Omental fat pad (tissue), 4 donors: ENCODE measurements around the gene NUTM2F. TPM values are rescaled to one million over a fixed set of nuclear protein-coding genes. Genes with fewer than 3 reads are reported as not detected.
"Not testable (repeated sequence)": the region's sequence is repeated elsewhere in the genome, so short reads cannot be mapped to it uniquely, and the experiment has no call there.

ENCODE experiments used
- ATAC-seq: fragments of 150-250 bp; one replicate; pipeline ENCODE4 v1.9.1; 2016; ENCODE audit warnings: mild to moderate bottlenecking, moderate library complexity; ENCODE audit not compliant: low FRiP score
- DNase-seq: peaks from one replicate; pipeline ENCODE4 v3.0.0-alpha.2; 2019; ENCODE audit warnings: low spot score
- CTCF ChIP-seq, 3 donors: fragments of 450-650 bp; IDR thresholded peaks; one replicate each; pipeline ENCODE4 v1.5.1; 2016 to 2017; ENCODE audit warnings: antibody characterized with exemption in 3 of 3, mild to moderate bottlenecking in 3 of 3, moderate library complexity in 2 of 3
- total RNA-seq, 4 donors: library from RNA; depleted of rRNA; stranded (reverse); fragments of >200 nt; gene quantifications; one replicate each; pipeline ENCODE4 v1.1.0, GENCODE V29; 2016

Gene NUTM2F
- total RNA-seq, 4 donors from 2014 or later, result not detected

GRCh38 chr9:94289691-94290090, 38.8 kb downstream of the NUTM2F start:
- DNase-seq (no peak), ATAC-seq (no peak)
- TF ChIP-seq CTCF (IDR thresholded peaks at IDR 0.05), result no peak

DNA sequence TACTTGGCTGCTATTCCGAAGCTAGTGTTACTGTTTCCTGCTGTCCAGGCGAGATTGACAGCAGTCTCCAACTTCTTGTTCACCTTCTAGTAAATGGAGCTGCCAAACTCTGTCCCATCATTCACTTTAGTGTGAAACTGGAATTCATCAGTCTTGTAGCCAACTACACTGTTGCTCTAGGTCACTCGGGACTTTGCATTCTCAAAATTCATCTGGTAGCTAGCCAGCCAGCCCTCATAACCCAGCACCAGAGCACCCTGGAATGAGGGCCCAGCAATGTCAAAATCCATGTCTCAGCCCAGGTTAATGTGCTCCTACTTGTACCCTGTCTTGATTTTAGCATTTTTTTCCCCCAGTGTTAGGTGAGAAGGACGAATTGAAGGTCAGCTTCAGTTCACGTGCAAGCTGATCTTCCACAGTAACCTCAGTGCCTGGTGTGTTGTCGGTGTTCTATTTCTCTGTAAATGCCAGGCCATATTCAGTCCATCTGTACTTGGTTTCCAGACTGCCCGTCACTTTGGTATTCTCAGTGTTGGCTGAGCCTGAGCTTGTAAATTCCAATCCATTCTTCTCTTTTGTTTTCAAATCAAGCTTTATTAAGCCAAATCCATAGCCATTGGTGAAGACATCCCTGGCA, 40.4 kb downstream of the NUTM2F start:
- ATAC-seq, result no peak
- no peak for DNase-seq
- no peak for TF ChIP-seq CTCF (IDR thresholded peaks at IDR 0.05)

GRCh38 chr9:94286116-94286515, 42.3 kb downstream of the NUTM2F start:
- no peak for TF ChIP-seq CTCF (IDR thresholded peaks at IDR 0.05)
- ATAC-seq (no peak), DNase-seq (no peak)

DNA sequence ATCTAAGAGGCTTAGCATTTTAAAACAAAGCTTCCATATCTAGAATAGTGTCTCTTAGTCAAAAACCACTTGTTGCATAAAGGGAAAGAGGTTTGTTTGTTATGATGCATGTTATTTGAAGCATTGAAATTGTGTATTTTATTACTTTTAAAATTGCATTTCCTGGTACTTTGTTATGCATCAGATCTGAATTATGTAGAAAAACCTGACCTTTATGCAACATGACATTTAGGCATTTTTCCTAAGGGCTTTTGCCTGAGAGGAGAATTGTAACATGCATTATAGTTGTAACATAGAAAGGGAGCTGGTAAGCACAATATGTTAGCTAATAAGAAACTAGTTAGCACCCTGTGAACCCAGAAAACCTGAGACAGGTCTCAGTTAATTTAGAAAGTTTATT, 47.3 kb downstream of the NUTM2F start:
- TF ChIP-seq CTCF (IDR thresholded peaks at IDR 0.05), result no peak
- DNase-seq (no peak), ATAC-seq (no peak)

DNA sequence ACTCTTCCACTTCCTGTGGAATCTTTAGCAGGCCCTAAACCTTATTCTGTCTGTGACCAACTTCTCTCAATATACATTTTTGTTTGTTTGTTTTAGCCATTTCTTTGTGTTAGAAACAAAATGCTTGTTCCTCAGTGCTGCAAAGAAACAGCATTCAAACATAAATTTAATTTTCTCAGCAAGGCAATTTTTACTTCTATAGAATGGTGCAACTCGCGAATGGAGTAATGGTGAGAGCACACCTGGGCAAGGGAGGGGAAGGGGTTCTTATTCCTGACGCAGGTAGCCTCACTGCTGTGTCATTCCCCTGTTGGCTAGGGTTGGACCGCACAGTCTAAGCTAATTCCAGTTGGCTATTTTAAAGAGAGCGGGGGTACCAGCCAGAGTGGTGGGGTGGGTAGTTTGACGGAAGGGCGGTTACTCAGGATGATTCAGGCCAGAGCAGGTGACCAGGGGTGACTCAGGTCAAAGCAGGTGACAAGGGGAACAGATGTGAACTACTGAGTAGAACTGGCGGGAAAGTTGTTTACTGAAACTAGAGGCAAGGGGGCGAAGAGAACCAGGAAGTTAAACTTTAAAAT, 47.9 kb downstream of the NUTM2F start:
- TF ChIP-seq CTCF (IDR thresholded peaks at IDR 0.05), result no peak
- no peak for ATAC-seq
- no peak for DNase-seq

DNA sequence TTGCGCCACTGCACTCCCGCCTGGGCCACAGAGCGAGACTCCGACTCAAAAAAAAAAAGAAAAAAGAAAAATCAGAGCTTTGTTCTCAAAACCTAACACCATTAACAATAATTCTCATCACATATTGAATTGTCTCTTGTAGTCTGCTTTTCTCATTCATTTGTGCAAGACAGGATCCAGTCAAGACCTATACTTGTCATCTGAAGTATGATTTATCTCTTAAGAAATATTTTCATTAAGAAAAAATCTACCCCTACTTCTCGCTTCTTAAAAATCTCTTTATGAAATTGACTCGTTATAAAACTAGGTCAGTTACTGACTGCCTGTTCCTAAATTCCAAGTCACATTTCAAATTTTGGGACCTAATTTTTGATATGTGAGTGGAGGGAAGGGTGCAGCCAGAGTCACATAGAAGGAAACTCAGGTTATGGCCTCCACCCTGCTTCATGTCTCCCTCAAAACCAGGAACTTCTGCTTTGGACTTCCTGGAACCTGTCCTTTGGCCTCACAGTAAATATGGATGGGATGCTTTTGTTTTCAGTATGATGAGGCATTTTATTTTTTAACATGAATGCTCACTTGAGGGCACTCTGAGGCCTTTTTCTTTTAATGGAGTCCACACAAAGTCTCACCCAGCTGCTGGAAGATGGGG, 50.4 kb downstream of the NUTM2F start:
- ATAC-seq (no peak), DNase-seq (no peak)

DNA sequence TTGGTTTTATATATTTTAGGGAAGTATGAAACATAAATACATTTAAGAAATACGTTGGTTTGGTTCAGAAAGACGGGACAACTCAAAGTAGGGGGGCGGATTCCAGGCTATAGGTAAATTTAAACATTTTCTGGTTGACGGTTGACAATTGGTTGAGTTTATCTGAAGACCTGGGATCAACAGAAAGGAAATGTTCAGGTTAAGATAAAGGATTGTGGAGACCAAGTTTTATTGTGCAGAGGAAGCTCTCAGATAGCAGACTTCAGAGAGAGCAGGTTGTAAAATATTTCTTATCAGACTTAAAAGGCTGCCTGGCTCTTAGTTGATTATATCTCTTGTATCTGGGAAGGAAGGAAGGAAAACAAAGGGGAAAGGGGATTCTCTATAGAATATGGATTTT, 51.4 kb downstream of the NUTM2F start:
- ATAC-seq, DNase-seq: not testable (repeated sequence)

More for the DNA sequence above, 50.4 kb downstream of the NUTM2F start:
- no peak for TF ChIP-seq CTCF (IDR thresholded peaks at IDR 0.05)
